MM.1S (cell line): ENCODE measurements around the gene SPI1.

Experiments
- DNase-seq: peaks from one replicate; pipeline ENCODE4 v3.0.0-alpha.2; 2015
- H2AFZ ChIP-seq: fragments of 300-600 bp; sonication (generic); 2 replicates; pipeline ENCODE4 v1.6.0; 2016; ENCODE audit warnings: antibody characterized with exemption, low read length
- H3F3A ChIP-seq: fragments of 300-600 bp; sonication (generic); 2 replicates; pipeline ENCODE4 v1.6.1; 2016; ENCODE audit warnings: mild to moderate bottlenecking, antibody characterized with exemption, low read length, moderate library complexity, mixed read lengths; ENCODE audit not compliant: insufficient read depth
- H3K27ac ChIP-seq: fragments of 300-600 bp; sonication (generic); 2 replicates; pipeline ENCODE4 v1.5.1; 2016; ENCODE audit warnings: mild to moderate bottlenecking, low read length
- H3K27me3 ChIP-seq: fragments of 300-600 bp; sonication (generic); replicated peaks from 2 replicates; pipeline ENCODE4 v1.6.0; 2016; ENCODE audit warnings: low read length; ENCODE audit not compliant: insufficient read depth
- H3K36me3 ChIP-seq: fragments of 300-600 bp; sonication (generic); replicated peaks from 2 replicates; pipeline ENCODE4 v1.6.1; 2016; ENCODE audit warnings: mild to moderate bottlenecking, low read length, mixed read lengths; ENCODE audit not compliant: insufficient read depth
- H3K4me1 ChIP-seq: fragments of 300-600 bp; sonication (generic); 2 replicates; pipeline ENCODE4 v1.6.1; 2016; ENCODE audit warnings: low read length, mixed read lengths
- H3K4me2 ChIP-seq: fragments of 300-600 bp; sonication (generic); 2 replicates; pipeline ENCODE4 v1.6.0; 2016; ENCODE audit warnings: low read depth, low read length
- H3K4me3 ChIP-seq: fragments of 300-600 bp; sonication (generic); 2 replicates; pipeline ENCODE4 v1.5.1; 2016; ENCODE audit warnings: low read length, mixed read lengths
- H3K79me2 ChIP-seq: fragments of 300-600 bp; sonication (generic); 2 replicates; pipeline ENCODE4 v1.6.1; 2016; ENCODE audit warnings: mixed run types, low read length, mixed read lengths
- H3K9ac ChIP-seq: fragments of 300-600 bp; sonication (generic); 2 replicates; pipeline ENCODE4 v1.6.1; 2016; ENCODE audit warnings: low read length, mixed read lengths
- H3K9me2 ChIP-seq: fragments of 300-600 bp; sonication (generic); replicated peaks from 2 replicates; pipeline ENCODE4 v1.6.1; 2016; ENCODE audit warnings: mild to moderate bottlenecking, low read length, mixed read lengths; ENCODE audit not compliant: insufficient read depth
- H3K9me3 ChIP-seq: fragments of 300-600 bp; sonication (generic); replicated peaks from 2 replicates; pipeline ENCODE4 v1.6.1; 2016; ENCODE audit warnings: mild to moderate bottlenecking, low read length, mixed read lengths; ENCODE audit not compliant: insufficient read depth
- H4K20me1 ChIP-seq: fragments of 300-600 bp; sonication (generic); 2 replicates; pipeline ENCODE4 v1.6.1; 2016; ENCODE audit warnings: mild to moderate bottlenecking, low read length, moderate library complexity, mixed read lengths; ENCODE audit not compliant: insufficient read depth
- EZH2 ChIP-seq: fragments of 300-600 bp; sonication (generic); optimal IDR thresholded peaks from 2 replicates; pipeline ENCODE3; 2017; ENCODE audit warnings: low read depth, mild to moderate bottlenecking, antibody characterized with exemption, low read length, mixed read lengths
- EZH2phosphoT487 ChIP-seq: fragments of 300-600 bp; sonication (generic); IDR thresholded peaks from 2 replicates; pipeline ENCODE4 v1.6.1; 2018; ENCODE audit warnings: antibody characterized with exemption, low read length
- TF ChIP-seq, protein P1 (sequence below): fragments of 300-600 bp; sonication (generic); IDR thresholded peaks from 2 replicates; pipeline ENCODE4 v1.5.1; 2016; ENCODE audit warnings: antibody characterized with exemption, low read length, mixed read lengths

The SPI1 gene

GRCh38 chr11:47375020-47375419, 3.3 kb downstream of the SPI1 start:
- Histone ChIP-seq H2AFZ (no peak overlapping the region), H3K4me2 (no peak overlapping the region), H3K36me3 (no peaks in the 10 kb centered on the region), H3K4me3 (no peak overlapping the region), H3K9ac (no peak overlapping the region), H3K9me3 (no peaks in the 10 kb centered on the region), H3K27ac (no peak overlapping the region), H3K27me3 (no peaks in the 10 kb centered on the region), H4K20me1 (no peaks in the 10 kb centered on the region), H3F3A (no peaks in the 10 kb centered on the region), H3K9me2 (no peaks in the 10 kb centered on the region), H3K4me1 (0 out of 2 replicates have a peak, but pooled peaks cover 7% of the 10 kb centered on the region), H3K79me2 (no peaks in the 10 kb centered on the region)
- no peak for TF ChIP-seq EZH2
- TF ChIP-seq, protein P1, sequence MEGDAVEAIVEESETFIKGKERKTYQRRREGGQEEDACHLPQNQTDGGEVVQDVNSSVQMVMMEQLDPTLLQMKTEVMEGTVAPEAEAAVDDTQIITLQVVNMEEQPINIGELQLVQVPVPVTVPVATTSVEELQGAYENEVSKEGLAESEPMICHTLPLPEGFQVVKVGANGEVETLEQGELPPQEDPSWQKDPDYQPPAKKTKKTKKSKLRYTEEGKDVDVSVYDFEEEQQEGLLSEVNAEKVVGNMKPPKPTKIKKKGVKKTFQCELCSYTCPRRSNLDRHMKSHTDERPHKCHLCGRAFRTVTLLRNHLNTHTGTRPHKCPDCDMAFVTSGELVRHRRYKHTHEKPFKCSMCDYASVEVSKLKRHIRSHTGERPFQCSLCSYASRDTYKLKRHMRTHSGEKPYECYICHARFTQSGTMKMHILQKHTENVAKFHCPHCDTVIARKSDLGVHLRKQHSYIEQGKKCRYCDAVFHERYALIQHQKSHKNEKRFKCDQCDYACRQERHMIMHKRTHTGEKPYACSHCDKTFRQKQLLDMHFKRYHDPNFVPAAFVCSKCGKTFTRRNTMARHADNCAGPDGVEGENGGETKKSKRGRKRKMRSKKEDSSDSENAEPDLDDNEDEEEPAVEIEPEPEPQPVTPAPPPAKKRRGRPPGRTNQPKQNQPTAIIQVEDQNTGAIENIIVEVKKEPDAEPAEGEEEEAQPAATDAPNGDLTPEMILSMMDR, result no peak
- TF ChIP-seq EZH2phosphoT487, result no peak
- no peak for DNase-seq

DNA sequence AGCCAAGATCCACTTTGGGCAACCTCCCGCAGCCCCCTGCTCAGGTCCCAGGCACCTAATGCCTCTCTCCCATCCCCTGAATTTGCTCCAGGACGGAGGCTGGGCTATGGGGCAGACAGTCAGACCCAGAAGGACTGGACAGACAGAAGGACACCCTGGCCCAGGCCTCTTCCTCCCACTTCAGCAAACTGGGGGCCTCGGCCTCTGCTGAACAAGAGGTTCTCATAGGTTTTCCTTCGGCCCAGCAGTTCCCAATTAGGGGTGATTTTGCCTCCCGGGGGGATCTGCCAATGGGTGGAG, 3.7 kb downstream of the SPI1 start:
- no peak overlapping the region for H3K9ac ChIP-seq
- no peaks in the 10 kb centered on the region for H4K20me1 ChIP-seq
- no peak overlapping the region for H3K27ac ChIP-seq
- H3K4me2 ChIP-seq, result no peak overlapping the region
- no peaks in the 10 kb centered on the region for H3K9me3 ChIP-seq
- 0 out of 2 replicates have a peak, but pooled peaks cover 7% of the 10 kb centered on the region for H3K4me1 ChIP-seq
- H3K9me2 ChIP-seq, result no peaks in the 10 kb centered on the region
- no peaks in the 10 kb centered on the region for H3K36me3 ChIP-seq
- no peak overlapping the region for H3K4me3 ChIP-seq
- no peak overlapping the region for H2AFZ ChIP-seq
- no peaks in the 10 kb centered on the region for H3F3A ChIP-seq
- H3K27me3 ChIP-seq, result no peaks in the 10 kb centered on the region
- no peaks in the 10 kb centered on the region for H3K79me2 ChIP-seq
- no peak for TF ChIP-seq EZH2
- TF ChIP-seq EZH2phosphoT487, result no peak
- TF ChIP-seq, protein P1, result no peak
- no peak for DNase-seq

GRCh38 chr11:47373876-47374719, 4.2 kb downstream of the SPI1 start:
- Histone ChIP-seq H3K9ac (no peak overlapping the region), H3K4me3 (no peak overlapping the region), H3K27ac (no peak overlapping the region), H2AFZ (0 out of 2 replicates have a peak overlapping the region, but pooled peaks have one; percentile 43), H3K4me1 (0 out of 2 replicates have a peak, but pooled peaks cover 7% of the 10 kb centered on the region), H3K36me3 (no peaks in the 10 kb centered on the region), H3K9me2 (no peaks in the 10 kb centered on the region), H3F3A (no peaks in the 10 kb centered on the region), H3K27me3 (no peaks in the 10 kb centered on the region), H4K20me1 (no peaks in the 10 kb centered on the region), H3K9me3 (no peaks in the 10 kb centered on the region), H3K4me2 (no peak overlapping the region), H3K79me2 (no peaks in the 10 kb centered on the region)
- peak; percentile 69 for DNase-seq
- TF ChIP-seq, protein P1, result peak; percentile 94
- TF ChIP-seq EZH2phosphoT487 (no peak), EZH2 (no peak)
